ENCODE results near the gene MORN2. TPM values are rescaled to one million over a fixed set of nuclear protein-coding genes. Genes with fewer than 3 reads are reported as not detected.

The MORN2 gene
- total RNA-seq, 3 donors from 2014 or later, result 11.4 to 14.3 (median 14.1) TPM

DNA sequence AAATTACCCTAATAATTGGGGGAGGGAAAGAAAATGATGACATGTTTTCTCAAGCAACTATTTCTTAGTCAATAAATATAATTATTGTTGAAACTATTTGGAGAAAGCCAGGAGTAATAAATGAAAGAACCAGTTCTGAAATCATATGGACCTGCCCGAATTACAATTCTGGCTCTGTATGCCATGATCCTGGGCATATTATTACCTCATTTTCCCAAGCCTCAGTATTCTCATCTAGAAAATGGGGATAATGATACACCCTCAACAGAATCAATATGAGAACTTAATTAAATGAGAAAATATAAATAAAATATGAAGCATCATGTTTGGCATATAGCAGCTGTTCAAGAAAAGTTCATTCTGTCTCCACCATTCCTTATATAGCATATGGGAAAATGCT lies 36.8 kb downstream of the MORN2 start:
- Histone ChIP-seq H3K4me1 (no peaks in the 10 kb centered on the region), H3K27me3 (no peaks in the 10 kb centered on the region), H3K9me3 (no peaks in the 10 kb centered on the region), H3K36me3 (no peaks in the 10 kb centered on the region), H3K27ac (no peak overlapping the region), H3K4me3 (no peak overlapping the region)
- TF ChIP-seq POLR2AphosphoS5 (IDR thresholded peaks at IDR 0.05), result no peak
- TF ChIP-seq, protein P1, sequence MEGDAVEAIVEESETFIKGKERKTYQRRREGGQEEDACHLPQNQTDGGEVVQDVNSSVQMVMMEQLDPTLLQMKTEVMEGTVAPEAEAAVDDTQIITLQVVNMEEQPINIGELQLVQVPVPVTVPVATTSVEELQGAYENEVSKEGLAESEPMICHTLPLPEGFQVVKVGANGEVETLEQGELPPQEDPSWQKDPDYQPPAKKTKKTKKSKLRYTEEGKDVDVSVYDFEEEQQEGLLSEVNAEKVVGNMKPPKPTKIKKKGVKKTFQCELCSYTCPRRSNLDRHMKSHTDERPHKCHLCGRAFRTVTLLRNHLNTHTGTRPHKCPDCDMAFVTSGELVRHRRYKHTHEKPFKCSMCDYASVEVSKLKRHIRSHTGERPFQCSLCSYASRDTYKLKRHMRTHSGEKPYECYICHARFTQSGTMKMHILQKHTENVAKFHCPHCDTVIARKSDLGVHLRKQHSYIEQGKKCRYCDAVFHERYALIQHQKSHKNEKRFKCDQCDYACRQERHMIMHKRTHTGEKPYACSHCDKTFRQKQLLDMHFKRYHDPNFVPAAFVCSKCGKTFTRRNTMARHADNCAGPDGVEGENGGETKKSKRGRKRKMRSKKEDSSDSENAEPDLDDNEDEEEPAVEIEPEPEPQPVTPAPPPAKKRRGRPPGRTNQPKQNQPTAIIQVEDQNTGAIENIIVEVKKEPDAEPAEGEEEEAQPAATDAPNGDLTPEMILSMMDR (IDR thresholded peaks at IDR 0.05), result no peak
- TF ChIP-seq POLR2A (IDR thresholded peaks at IDR 0.05), result no peak
- intact Hi-C loops (cut with DNase I; ENCODE audit: low total_unique reads), result no loop called here
- no peak for DNase-seq (ENCODE audit: low spot score in 2 of 2)

DNA sequence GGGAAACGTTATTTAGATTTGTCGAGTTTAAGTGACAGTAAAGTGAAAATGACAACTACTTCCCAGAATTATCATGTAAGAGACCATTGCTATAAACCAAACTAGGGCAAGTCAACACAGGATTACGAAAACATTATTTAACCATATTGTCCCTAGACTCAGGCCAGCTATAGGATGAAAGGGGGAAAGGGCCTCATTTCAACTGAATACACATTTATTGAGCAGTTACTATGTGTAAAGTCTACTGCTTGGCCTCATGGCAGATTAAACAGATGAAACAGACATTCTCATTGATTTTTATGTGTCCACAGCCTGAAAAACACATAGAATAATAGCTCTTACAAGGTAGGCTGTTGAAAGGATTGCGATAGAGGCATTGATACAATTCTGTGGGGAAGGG lies 46.6 kb downstream of the MORN2 start:
- TF ChIP-seq, protein P1 (IDR thresholded peaks at IDR 0.05), result no peak
- no peak for TF ChIP-seq POLR2A (IDR thresholded peaks at IDR 0.05)
- no peak for TF ChIP-seq POLR2AphosphoS5 (IDR thresholded peaks at IDR 0.05)
- intact Hi-C loops (cut with DNase I; ENCODE audit: low total_unique reads), result no loop called here
- no peak for DNase-seq (ENCODE audit: low spot score in 2 of 2)
- Histone ChIP-seq H3K4me1 (no peaks in the 10 kb centered on the region), H3K36me3 (no peaks in the 10 kb centered on the region), H3K9me3 (no peaks in the 10 kb centered on the region), H3K4me3 (no peak overlapping the region), H3K27me3 (no peaks in the 10 kb centered on the region), H3K27ac (no peak overlapping the region)

DNA sequence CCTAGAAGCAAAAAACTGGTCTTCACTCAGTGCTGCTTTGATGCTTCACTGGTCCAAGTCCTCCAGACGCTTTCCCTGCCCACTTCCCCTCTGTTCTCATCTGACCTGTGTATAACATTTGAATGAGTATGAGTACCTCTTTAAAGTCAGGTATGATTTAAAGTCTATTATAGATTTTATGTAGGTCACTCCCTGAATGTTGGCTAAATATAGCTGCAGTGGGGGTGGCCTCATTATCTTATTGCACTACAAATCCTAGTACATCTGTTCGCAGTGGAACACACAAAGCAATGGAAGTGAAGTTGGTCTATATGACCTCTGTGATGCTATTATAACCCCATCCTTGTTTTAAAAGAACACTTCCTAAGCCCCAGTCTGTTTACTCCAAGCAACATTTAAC lies 47.1 kb downstream of the MORN2 start:
- H3K4me1 ChIP-seq, result no peaks in the 10 kb centered on the region
- no peaks in the 10 kb centered on the region for H3K9me3 ChIP-seq
- H3K36me3 ChIP-seq, result no peaks in the 10 kb centered on the region
- no peak overlapping the region for H3K4me3 ChIP-seq
- intact Hi-C loops (cut with DNase I; ENCODE audit: low total_unique reads), result no loop called here
- H3K27ac ChIP-seq, result no peak overlapping the region
- no peaks in the 10 kb centered on the region for H3K27me3 ChIP-seq
- DNase-seq (ENCODE audit: low spot score in 2 of 2), result no peak
- no peak for TF ChIP-seq POLR2AphosphoS5 (IDR thresholded peaks at IDR 0.05)
- TF ChIP-seq, protein P1 (IDR thresholded peaks at IDR 0.05), result no peak
- no peak for TF ChIP-seq POLR2A (IDR thresholded peaks at IDR 0.05)

DNA sequence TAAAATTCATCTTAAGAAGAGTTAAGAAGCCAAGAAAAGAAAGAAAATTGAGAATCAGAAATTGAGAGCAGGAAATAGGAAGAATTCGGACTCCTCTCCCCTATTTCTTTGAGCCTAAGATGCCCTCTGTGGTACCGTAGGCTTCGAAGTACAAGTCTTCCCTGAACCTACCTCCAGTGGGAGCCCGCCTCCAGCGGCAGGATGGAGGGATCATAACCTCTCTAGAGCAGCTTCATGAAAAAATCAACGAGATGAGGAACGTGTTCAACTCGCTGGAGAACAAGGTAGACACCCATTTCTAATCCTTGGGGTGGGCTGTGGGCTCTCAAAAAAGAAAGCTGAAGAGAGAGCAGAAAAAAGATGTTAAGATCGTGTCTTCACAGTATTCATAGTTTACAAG lies 50.2 kb downstream of the MORN2 start:
- intact Hi-C loops (cut with DNase I; ENCODE audit: low total_unique reads), result no loop called here
- no peak for TF ChIP-seq POLR2AphosphoS5 (IDR thresholded peaks at IDR 0.05)
- TF ChIP-seq, protein P1 (IDR thresholded peaks at IDR 0.05), result no peak
- no peak for TF ChIP-seq POLR2A (IDR thresholded peaks at IDR 0.05)
- Histone ChIP-seq H3K4me1 (no peaks in the 10 kb centered on the region), H3K27me3 (no peaks in the 10 kb centered on the region), H3K27ac (no peak overlapping the region), H3K9me3 (no peaks in the 10 kb centered on the region), H3K4me3 (no peak overlapping the region), H3K36me3 (no peaks in the 10 kb centered on the region)
- no peak for DNase-seq (ENCODE audit: low spot score in 2 of 2)

DNA sequence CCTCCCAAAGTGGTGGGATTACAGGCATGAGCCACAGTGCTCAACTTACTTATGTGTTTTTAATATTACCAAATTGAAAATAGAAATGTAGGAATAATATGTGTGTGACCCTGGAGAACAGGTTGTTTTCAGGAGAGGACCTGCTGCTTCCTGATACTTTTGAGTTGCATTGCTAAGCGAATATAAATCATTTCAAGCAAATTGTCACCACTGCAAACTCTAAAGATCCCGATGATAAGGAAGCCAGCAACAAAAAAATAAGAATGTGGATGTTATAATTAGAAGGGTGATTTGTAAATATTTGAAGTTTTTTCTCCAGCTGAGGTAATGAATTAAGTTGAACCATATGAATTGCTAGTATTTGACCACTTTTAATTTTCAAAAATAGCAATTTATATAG lies 54.8 kb downstream of the MORN2 start:
- Histone ChIP-seq H3K27ac (no peak overlapping the region), H3K4me3 (no peak overlapping the region), H3K9me3 (no peaks in the 10 kb centered on the region), H3K4me1 (no peaks in the 10 kb centered on the region), H3K36me3 (peaks cover 5% of the 10 kb centered on the region), H3K27me3 (no peaks in the 10 kb centered on the region)
- DNase-seq (ENCODE audit: low spot score in 2 of 2), result no peak
- intact Hi-C loops (cut with DNase I; ENCODE audit: low total_unique reads), result no loop called here
- TF ChIP-seq POLR2AphosphoS5 (IDR thresholded peaks at IDR 0.05), result no peak
- TF ChIP-seq, protein P1 (IDR thresholded peaks at IDR 0.05), result no peak
- TF ChIP-seq POLR2A (IDR thresholded peaks at IDR 0.05), result no peak

Other genes with a start within 250 kb of the MORN2 start
- 10 to 100 TPM; 12.1 to 29.9 (median 22.5) TPM for gene GALM, start 209.9 kb upstream of the MORN2 start, total RNA-seq
- gene SRSF7, start 124.6 kb upstream of the MORN2 start, total RNA-seq, result 100 to 1,000 TPM in 2 of 3 donors, 10 to 100 TPM in 1; 82.6 to 135 (median 116) TPM
- 1 to 10 TPM; 5.6 to 7.6 (median 7.2) TPM for gene GEMIN6, start 97.8 kb upstream of the MORN2 start, total RNA-seq
- gene DHX57, start within 50 bp of the MORN2 start, total RNA-seq, result 10 to 100 TPM in 2 of 3 donors, 1 to 10 TPM in 1; 8.8 to 17.4 (median 14.5) TPM
- gene ARHGEF33, start 13.9 kb downstream of the MORN2 start, total RNA-seq, result 1 to 10 TPM; 1.6 to 2.2 (median 1.9) TPM
- gene SOS1, start 245.1 kb downstream of the MORN2 start, total RNA-seq, result 10 to 100 TPM; 33.4 to 49.0 (median 37.0) TPM